Fibroblast of skin of right biceps (primary cell): ENCODE measurements around the gene ITPR2.
A peak's percentile ranks its signal among the peaks of the same experiment; 100 is the strongest.
"Not testable (repeated sequence)": the region's sequence is repeated elsewhere in the genome, so short reads cannot be mapped to it uniquely, and the experiment has no call there.

Experiments used
- DNase-seq: peaks from one replicate; pipeline ENCODE4 v3.0.0-alpha.2; 2013

The ITPR2 gene

GRCh38 chr12:26430596-26430995, 402.4 kb downstream of the ITPR2 start:
- not testable (repeated sequence) for DNase-seq

DNA sequence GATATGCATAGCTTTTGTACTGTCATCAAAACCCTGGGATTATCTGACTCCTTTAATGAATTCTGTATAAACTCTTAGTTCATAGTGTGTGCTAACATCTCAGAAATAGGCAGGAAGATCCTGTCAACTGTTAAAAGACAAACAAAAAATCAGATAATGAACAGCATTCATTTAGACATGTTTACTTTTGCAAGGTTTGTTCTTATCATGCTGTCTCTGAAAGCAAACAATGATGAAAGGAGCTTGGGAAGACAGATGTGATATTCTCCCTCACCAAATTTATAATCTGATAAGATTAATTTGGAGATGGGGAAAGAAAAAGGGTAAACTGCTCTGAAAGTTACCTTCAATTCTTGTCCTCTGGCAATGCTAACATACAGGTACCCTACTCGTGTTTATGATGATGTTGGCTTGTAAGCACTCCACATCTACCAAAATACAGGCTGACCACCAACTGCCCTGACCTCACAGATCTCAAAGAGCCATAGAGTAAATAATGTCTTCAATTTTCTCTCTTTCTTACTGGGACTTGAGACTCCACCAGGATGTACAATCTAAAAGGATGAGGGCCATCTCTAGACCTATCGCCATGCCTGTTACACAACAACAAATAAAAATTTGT, 403.8 kb downstream of the ITPR2 start:
- DNase-seq, result no peak

- DNase-seq, result peak; percentile 42
These were observed 404.6 kb downstream of the ITPR2 start for GRCh38 chr12:26428420-26428819.

- DNase-seq, result no peak
These were observed 406.3 kb downstream of the ITPR2 start for GRCh38 chr12:26426652-26427051.

DNA sequence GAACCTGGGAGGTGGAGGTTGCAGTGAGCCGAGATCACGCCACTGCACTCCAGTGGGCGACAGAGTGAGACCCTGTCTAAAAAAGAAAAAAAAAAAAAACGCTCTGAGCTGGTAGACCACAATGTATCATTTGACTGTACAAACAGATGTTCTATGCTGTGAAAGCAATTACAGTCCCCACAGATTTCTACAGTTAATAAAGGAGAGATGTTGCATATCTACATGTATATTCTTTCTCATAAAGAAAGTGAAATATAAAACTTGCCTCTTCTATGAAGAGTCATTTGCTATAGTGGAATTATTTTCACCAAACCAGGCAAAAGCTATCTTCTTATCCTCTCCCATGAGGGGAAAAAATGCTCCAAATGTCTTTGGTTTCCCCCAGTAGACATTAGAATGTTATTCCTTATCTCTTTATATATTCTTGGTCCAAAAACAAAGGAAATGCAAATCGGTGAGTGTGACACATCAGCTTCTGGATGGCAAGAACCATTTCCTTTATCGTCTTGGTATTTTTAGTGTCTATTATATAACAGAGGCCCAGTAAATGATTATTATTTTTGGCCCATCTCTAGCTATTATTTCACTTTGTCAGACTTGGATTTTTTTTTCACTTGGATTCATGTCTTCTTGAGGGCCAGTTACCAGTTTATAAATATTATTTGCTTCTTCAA, 407.3 kb downstream of the ITPR2 start:
- DNase-seq, result peak; percentile 30

DNA sequence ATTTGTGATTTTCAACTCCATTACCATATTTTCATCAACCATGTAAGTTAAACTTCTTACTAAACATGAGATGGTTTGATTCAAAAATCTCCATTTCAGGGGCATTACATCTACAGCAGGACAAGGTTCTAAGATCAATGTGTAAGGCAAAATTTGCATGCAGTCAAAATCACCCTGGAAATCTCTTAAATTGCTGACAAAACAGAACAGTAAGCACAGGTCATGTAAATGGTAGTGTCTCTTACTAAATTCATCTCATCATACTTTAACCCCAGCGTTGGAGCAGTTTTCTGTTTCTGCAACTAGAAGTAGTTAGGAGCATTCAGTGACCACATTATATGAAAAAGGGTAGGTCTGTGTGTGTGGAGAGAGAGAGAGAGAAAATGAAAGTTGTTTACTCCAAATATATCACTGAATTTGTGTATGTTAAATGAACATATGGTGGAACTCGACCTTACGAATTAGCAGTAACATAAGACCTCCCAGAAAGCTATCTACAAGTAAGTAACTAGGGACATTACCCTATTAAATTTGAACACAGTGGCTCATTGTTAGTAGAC, 410.1 kb downstream of the ITPR2 start:
- DNase-seq, result no peak

GRCh38 chr12:26416550-26416949, 416.4 kb downstream of the ITPR2 start:
- DNase-seq, result no peak

GRCh38 chr12:26410689-26411088, 422.3 kb downstream of the ITPR2 start:
- no peak for DNase-seq

DNA sequence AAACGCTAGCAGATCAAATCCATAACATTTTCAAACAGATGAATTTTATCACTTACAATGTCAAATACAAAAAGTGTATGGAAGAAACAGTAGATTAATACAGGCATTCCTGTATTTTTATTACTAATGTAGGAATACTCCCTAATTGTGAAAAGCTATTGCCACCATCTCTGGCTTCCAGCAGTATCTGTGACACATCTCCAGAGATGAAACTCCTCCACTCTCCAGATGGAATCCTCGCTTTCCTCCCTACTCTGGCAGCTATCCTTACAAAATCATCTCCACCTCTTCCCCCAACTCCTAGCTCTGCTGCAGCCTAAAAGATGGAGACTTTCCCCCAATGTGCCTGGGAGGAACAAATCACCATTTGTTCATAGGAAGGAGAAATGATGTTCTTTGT, 426.2 kb downstream of the ITPR2 start:
- no peak for DNase-seq

DNA sequence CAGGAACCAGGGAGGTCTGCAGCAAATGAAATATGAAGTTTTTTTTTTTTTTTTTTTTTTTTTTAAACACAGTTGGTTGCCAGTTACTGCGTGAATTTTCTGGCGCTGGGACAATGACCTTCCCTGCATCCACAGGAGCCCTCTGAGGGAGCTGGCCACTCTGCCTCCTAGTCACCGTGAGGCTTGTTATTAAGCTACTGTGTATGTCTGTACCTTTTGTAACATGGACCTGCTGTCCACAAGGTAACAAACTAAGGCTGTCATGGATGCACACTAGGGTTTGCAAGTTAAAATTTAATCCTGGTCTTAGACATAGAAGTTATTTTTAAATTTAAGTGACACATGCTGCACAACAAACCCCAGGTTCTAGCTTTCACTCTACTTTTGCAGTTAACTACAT, 426.6 kb downstream of the ITPR2 start:
- DNase-seq, result no peak

DNA sequence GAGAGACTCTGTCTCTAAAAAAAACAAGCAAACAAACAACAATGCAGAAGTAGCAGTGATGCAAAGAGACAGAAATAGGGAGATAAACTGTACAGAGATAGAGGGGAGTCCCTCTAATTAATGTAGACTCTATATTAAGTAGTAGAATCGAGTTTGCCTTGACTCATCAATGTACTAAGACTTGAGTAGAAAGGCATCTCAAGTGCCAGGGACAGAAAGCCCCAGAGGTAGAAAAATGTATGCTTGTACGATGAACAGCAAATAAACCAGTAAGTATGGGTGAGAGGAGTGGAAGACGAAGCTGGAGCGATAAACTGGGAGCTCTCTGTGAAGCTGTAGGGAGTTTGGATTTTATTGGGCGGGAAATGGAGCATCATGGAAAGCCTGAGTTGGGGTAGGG, 429.4 kb downstream of the ITPR2 start:
- DNase-seq, result no peak

GRCh38 chr12:26402648-26403047, 430.3 kb downstream of the ITPR2 start:
- no peak for DNase-seq

DNA sequence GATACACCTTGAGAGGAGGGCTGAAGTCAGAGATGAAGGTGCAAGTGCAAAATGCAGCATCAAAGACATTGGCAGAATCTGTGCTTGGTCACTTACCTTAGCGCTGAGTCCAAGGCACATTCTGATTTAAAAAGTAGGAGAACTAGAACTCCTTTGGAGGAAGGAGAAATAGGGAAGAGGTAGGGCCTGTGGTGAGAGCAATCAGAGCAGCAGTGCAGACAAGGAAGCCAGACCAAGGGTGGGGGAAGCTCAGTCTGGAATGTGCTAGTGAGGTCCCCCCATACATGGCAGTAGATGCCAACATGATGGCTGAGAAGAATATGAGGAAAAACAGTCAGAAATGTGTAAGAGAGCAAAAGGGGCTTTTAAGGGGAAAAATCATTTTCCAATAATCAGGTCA, 431.1 kb downstream of the ITPR2 start:
- no peak for DNase-seq

DNA sequence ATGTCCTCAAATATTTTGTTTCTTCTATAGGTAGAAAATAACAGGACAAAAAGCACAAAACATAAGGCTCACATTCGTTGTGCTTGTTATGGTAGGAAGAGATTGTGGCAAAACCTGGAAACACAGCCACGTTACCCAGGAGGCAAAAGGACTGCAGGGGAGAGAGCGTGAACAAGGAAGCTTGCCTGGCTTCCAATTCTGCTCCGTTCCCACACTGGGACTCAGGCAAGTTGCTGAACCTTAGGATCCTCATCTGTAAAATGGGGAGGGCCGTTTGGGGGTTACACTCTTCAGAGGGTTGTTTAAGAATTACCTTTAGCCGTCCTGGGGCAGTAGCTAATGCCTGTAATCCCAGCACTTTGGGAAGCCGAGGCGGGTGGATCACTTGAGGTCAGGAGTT, 432.4 kb downstream of the ITPR2 start:
- no peak for DNase-seq

DNA sequence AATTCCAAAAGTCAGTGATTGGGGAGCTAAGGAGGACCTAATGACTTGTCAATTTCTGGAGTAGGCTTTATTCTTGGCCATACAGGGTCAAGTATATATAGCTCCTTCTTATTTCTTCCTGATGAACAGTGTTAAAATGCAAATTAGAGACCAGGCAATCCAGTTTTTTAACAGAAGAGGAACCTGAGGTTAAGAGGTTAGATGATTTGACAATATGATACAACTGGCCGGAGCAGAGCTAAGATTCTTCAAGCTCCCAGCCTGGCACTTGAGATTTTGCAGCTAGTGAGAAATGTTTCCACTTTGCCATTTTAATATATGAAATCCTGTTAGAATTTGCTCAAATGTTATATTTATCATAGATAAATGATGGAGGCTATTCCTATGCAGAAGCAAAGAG, 433.6 kb downstream of the ITPR2 start:
- no peak for DNase-seq

DNA sequence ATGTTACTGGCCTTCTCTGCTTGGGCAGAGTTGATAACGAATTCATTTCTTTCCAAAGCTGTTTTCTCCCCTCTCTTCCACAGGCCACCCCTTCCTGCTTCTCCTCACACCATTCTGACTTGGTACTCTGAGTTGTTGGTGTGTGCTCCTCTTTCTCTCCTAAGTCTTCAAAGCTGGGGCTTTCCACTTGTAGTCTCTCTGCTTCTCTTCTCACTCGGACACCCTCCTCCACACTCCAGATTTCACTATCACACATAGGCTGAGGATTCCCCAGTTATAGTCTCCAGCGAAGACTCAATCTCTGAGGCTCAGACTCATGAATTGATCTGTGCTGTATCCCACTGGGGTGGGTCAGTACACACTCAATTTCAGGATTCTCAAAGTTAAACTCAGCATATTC, 436.6 kb downstream of the ITPR2 start:
- no peak for DNase-seq

DNA sequence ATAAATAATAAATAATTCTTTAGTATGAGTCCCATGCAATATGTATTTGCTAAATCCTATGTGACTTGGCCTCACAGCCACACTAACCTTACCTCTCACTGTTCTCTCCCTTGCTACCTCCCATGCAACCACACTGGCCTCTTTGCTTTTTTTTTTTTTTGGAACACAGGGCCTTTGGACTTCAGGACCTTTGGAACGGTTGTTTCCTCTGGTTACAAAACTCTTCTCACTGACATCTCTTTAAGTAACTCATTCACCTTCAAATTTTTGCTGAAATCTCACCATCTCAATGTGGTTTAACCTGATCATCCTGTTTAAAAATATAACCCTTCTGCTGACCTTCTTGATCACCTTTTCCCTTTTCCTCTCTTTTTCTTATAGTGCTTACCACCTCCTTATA, 443.7 kb downstream of the ITPR2 start:
- DNase-seq, result no peak

- DNase-seq, result no peak
These were observed 448.5 kb downstream of the ITPR2 start for GRCh38 chr12:26384536-26384935.

GRCh38 chr12:26383041-26383440, 450.0 kb downstream of the ITPR2 start:
- no peak for DNase-seq

DNA sequence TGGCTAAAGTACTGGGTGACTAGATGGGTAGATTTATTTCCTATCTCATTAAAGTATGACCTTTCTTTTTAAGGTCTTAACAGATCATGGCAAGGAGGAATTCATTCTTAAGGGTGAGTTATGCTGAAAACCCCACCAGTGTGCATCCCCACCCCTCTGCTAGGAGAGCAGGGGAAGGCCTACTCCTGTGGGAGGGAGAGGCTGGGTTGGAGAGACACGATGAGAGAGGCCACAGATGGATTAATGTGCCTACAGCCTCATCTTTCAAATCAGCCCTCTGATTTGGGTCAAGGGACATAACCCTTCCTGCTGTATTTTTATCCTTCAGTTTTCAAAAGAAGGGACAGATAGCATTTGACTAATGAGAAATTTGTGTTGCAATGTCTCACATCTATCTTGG, 452.1 kb downstream of the ITPR2 start:
- no peak for DNase-seq

DNA sequence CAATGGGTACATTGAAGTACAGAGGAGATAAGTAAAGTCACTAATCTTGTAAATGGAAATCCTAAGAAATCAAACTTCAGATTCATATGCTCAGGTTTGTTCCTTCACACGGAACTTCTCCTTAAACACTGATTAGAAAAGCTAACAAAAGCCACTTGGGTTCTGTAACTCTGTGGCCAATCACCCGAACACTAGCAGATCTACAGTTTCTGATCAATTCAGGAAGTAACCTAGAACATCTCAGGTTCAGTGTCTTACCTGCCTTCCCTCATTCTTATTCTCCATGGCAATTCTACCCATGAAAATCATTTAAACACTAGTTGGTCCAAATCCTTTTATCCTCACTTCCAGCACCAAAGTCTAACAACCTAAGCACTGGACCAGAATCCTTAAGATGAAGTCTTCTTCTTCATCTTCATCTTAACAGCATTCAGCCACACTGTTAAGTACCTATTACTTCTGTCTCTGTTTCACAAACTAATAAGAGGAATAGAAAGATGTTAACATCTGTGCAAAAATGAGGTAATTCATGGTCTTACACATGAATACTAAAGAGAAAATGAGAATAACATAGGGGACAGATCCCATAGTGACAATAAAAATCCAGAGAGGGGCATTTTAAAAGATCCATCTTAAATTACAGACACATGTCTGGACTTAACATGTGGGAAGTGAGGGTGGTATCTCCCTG, 453.1 kb downstream of the ITPR2 start:
- DNase-seq, result no peak

DNA sequence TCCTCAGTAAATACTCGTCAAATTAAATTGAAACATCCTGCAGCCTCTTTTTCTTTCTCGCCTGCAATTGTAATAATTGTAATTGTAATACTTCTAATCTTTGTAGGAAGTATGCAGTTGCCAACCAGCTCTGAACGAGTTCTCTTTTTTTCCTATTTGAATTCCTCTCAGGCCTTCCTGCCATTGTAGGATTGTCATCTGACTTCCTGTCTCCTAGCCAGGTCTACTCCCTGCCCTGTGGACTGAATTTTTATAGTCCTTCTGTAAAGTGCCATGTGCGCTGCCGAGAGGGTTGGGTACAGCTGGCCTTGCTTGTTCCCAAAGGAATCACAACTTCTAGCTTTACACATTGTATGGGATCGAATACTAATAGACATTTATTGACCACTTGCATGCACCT, 454.3 kb downstream of the ITPR2 start:
- DNase-seq, result no peak

DNA sequence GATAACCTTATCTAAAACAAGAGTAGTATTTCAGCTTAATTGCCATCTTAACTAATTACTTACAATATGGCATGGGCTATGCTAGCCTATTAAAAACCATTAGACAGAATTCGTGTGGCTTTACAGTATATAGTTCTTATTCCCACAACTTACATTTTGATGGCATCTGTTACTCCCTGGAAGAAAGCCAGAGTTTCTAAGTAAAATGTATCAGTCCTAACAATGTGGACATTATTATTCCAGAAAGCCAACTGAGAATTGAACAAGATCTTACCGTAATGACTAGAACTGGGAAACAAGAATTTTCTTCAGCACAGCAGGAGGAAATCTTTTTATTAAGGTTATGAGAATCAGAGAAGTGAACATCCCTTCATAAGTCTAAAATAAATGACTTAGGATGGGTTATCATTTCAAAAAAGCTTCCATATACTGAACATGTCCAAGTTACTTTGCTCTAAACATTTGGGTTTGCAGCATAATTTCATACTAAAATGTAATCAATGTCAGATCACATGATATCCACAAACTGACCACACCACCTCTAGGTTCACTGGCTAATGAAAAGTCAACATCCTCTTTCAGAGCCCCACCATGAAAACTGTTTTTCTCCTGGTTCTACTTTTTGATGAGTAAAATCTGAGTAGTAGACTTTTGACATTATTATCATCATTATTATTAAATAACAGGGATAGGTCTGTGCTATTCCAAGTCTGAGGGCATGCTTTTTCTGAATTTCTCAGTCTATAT, 457.9 kb downstream of the ITPR2 start:
- DNase-seq, result peak; percentile 46
